Fibroblast of the conjunctiva (primary cell): Measurements from ENCODE around the gene CFAP57.

Source experiments
- DNase-seq: peaks from one replicate; pipeline ENCODE4 v3.0.0-alpha.2; 2010; ENCODE audit warnings: low read depth

CFAP57 gene

DNA sequence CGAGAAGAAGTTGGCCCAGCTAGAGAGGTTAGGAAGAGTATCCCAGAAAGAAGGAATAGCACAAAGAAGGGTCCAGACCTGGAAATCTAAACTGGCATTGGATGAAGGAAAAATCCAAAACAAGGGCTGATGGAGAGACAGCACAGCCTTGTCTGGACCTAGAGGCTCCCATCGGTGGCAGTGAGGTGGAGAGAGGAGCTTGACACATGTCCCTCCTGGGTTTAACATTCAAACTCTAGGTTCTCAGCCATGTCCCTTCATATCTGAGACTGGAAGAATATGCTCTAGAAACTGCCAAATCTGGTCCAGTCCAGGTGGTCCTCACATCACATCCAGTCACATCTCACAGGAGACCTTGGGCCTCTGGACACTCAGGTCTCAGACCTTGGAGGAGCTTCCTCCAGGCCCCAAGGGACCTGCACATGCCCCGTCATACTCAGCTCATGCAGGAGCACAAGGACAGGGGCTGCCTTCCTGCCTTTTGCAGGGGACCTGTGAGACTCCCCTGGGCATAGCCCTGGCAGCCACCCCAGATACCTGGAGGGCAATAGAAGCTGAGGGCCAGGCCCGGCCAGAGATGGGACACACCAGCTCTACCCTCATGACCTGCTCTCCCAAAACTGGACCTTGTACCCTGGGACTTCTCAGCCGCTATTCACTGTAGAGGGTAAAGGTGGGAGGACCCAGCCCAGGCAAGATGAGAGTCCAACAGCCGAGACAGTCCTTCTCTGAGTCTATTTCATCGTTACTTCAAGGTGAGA is 105.2 kb downstream of the CFAP57 start:
- no peak for DNase-seq

DNA sequence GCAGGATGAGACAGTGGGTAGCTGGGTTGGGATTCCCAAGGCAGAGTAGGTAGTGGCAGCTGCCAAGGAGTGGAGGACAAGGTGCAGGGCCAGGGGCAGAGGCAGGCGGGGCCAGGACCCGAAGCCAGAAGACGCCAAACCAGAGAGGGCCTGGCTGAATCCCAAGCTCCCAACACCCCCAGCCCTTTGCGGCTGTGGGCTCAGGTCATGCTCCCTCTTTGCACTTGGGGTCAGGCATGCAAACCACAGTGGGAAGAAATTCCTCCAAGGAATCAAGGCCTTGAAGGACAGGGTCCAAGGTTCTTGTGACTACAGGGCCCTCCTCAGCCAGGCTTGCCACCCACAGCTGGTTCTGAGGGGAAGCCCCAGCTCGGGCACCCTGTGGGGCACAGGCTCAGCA is 107.0 kb downstream of the CFAP57 start:
- DNase-seq, result no peak

DNA sequence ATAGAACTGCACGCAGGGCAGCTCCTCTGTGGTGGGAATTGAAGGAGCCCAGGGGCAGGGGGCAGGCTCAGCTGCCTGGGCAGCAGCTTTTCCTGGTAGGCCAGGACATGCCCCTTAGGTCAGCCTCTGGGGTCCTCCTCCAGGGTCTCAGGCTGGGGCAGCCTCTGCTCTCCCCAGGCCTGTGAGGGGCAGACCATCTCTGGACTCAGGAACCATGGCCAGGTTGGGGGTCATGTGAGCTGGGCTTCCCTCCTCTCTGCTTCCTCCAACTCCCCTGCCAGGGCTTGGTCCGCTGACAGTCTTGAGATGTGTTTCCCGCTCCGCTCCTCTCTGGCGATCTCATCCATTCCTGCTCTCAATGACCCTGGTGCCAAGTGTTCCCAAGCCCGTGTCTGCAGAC is 107.5 kb downstream of the CFAP57 start:
- DNase-seq, result no peak

DNA sequence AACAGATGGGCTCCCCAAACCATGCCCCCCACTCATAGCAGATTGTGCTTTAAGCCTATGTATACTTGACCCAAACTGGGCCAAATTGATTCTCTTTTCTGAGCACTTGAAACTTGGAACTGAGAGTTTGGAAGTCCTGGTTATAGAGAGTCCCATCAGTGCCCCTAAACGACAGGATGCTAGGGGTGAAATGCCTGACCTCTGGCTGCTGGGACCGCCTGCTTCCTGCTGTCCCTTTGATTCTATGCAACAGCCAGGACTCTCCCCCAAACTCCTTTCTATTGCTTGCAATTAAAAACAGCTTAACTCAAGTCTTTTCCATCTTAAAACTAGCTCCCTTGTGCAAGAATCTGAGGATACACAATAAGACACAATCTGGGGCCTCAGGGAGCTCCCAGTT is 108.6 kb downstream of the CFAP57 start:
- DNase-seq, result no peak

DNA sequence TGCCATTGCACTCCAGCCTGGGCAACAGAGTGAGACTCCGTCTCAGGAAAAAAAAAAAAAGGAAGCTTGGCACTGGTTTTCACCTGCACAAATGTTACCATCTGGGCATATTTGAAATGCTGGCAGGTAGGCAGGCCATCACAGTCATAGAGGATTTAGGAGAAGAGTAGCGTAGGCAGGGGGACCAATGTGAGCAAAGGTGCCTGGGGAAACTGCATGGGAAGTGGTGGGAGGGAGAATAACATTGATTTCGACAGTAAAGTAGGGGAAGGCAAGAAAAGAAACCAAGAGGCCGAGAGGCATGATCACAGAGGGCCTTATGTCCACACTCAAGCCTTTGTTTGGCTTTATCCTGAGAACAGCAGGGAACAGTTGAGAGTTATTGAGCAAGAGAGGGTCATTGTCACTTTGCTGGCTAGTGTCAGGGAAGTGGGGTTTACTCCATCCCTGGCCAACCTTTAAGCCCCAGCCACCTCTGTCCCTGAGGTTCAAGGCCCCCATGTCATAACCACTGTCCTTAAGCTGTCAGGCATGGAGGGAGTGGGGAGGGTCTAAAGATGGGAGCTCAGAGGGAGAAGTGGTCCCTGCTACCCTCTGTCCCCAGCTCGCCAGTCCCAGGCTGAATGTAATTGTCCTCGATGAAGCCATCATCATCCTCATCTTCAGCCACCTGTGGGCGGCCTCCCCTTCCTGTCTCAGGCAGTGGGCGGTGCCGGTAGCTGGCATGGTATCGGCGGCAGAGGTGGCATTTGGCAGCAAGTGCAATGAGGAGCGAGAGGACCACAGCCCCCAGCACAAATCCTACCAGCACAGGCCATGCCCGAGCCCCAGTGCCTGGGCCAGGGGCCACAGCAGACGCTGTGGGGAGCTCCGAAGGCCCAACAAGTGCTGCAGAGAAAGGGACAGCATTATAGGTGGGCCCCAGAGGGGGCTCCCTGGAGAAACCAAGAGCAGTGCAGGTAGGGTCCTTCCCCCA is 110.4 kb downstream of the CFAP57 start:
- no peak for DNase-seq

DNA sequence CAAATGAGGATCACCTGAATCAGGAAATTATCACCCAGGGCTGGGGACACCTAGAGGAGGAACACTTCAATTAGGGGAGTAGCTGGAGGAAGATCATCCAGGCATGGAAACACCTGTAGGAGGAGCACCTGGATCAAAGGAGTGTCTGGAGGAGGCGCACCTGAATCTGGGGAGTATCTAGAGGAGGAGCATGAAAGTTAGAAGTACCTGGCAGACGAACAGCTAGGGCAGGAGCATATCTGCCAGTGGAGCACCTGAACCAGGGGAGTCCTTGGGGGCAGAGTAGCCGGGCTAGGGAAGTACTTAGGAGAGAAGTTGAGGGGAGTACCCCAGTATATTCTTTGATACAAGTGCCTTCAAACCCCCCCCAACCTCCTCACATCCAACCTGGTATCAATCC is 111.9 kb downstream of the CFAP57 start:
- no peak for DNase-seq

DNA sequence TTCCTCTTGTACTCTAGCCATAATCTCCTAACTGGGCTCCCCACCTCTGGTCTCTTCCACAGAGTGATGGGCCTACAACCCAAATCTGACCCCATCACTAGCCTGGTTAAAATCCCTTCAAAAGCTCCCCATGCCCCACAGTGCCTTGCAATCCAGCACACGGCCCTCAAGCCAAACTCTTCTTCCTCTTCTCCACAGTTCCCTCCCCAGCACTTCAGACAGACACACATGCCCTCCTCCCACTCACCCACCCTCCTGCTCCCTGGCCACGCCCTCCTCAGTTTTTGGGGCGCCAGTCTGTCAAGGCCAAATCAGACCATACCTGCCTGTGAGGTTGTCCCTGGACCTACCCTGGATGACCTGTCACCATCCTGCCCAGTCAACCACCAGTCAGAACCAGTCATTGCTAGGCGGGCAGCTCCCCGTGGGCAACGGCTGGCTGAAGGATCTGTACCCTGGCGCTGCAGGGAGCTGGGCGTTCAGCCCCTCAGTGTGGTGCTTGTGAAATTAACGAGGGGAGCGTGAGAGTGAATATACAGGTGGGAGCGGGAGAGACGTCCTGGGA is 112.5 kb downstream of the CFAP57 start:
- DNase-seq, result no peak

DNA sequence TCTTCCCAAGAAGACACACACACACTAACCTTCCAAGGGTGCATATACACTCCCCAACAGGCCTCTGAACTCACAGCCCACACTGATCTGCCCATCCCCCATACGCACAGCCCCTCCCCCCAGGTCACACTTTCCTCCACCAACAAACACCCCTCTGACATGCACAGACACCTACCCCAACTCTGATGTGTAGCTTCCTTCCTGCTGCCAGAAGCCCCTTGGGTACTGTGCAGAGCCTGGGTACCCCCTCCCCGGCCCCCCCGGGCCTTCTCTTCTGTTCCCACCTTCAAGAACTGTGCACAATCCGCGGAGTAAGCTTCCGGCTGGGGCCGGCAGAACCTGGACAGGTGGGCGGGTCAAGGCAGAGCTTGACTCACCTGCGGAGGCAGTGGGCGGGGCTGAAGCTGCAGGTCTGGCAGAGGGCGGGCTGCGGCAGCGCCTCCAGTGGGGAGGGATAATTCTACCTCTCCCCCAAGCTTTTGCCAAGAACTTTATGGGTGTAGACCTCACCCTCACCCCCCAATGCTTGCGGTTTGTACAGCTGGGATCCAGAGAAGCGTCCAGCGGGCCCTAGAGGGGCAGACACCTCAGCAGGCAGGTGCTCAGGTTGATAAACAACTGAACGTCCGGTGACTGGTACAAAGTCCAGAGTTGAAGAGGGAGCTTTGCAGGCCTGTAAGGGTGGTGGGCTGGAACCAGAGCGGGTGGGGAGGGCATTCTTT is 113.3 kb downstream of the CFAP57 start, which contains the start of gene C1orf210:
Gene C1orf210 (minus strand): TSS at position 313 of the 722 bp plus-strand sequence. CDS start 2,311 bp downstream, outside the sequence.
- DNase-seq, result no peak

DNA sequence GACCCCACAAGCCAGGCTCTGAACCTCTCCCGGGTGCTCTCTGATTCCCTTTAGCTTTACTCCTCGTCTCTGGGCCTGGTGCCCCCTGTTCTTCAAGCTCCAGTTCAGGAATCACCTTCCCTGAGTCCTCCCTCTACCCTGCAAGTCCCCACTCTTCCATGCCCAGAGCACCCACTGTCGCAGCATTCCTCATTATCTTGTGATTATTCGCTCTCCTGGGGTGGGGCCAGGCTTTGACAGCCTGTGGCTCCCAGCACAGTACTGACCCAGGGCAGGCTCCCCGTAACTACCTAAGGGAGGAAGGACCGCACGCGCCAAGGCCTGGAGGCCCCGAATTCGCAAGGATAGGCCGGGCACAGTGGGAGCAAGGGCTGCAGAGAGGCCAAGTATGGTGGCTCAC is 114.0 kb downstream of the CFAP57 start:
- no peak for DNase-seq

DNA sequence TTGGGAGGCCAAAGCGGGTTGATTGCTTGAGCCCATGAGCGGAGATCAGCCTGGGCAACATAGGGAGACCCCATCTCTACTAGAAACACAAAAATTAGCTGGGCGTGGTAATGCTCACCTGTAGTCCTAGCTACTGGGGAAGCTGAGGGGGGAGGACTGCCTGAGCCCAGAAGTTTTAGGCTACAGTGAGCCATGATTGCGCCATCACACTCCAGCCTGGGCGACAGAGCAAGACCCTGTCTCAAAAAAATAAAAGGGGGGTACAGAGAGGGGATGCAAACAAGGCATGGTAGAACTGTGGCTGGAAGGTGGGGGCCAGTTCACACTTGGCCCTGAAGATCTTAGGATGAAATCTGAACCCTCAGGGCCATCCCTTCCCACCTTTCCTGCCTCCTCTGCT is 114.4 kb downstream of the CFAP57 start:
- no peak for DNase-seq

DNA sequence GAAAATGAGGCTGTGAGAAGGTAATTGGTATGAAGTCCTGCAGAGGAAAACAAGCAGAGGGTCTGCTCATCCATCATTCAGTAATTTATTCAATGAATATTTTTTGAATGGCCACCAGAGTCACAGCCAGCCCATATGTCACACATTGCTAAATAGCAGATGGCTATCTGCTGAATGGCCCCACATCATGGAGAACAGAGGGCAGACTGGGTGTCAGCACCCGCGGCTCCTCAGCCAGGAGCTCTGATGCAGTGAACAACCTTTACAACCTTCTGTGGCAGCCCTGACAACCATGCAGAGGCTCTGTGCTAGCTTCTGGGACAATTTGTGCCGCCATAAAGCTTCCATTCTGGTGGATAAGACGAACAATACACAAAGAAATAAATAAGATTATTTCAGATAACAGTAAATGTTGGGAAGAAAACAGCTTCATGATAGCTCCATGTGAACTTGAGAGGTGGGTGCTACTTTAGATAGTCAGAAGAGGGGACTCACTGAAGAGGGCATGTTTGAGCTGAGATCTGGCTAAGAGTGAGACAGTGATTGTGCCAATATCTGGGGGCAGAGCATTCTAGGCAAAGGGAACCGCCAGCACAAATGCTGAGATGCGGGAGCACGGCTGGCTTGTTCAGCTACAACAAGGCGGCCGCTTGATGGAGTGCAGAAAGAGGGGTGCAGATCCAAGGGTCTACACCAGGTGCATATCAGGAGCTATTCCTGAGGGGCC is 116.1 kb downstream of the CFAP57 start:
- no peak for DNase-seq

DNA sequence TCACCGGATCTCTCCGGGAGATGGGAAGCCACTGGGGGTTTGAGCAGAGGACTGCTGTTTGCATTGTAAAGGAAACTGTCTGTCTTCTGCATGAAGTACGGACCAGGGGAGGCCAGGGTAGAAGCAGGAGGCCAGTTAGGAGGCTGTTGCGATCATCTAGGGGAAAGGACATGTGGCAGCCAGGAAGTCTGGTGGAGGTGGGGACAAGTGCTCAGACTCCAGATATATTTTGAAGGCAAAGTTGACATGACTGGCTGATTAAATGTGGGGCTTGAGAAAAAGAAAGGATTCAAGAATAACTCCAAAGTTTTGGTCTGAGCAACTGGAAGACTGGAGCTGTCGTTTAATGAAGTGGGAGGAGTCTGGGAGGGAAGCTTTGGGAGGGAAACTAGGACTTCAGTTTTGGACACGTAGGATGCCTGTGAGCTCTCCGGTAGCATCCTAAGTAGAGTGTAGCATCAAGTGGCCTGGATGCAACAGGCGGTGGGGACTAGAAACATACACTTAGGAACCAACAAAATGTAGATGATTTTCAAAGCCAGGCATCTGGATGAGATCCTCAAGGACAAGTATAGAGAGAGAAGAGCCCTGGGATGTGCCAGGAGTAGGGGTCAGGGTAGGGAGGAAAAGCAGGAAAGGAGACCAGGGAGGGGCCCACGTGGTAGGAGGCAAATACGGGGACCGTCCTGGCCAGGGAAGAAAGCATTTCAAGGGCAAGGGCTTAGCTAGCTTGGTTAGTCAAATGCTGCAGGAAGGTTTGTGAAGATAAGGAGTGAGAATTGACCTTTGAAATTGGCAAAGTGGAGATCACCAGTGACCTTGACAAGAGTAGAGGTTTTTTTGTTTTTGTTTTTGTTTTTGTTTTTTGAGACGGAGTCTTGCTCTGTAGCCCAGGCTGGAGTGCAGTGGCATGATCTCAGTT is 116.9 kb downstream of the CFAP57 start:
- no peak for DNase-seq

DNA sequence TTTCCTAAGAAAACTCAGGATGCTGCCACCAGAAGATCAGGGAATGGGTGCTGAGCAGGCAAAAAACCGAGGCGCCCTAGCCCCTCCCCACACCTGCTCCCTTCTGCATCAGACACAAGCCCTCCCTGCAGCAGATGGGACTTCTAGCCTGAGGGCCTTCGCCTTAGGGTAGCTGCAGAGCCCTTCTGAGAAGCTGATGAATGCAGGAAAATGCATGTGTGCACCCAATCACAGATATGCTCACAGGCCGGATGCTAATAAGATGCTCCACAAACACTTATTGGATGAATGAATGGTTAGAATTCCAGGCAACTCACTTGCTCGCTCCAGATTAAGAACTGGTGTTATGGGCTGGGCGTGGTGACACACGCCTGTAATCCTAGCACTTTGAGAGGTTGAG is 120.1 kb downstream of the CFAP57 start:
- DNase-seq, result no peak

DNA sequence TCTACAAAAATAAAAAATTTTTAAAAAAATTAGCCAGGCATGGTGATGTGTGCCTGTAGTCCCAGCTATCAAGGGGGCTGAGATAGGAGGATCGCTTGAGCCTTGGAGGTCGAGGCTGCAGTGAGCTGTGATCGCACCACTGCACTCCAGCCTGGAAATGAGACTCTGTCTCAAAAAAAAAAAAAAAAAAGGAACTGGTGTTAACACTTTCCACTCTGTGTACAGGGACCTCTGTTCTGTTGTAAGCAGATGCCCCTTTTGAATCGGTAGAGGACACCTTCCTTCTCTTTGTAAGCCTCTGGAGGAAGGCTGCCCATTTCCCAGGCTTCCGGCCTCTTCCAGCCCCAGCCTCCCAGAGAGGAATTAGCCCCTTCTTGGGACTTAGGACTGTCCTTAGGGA is 120.5 kb downstream of the CFAP57 start:
- no peak for DNase-seq

DNA sequence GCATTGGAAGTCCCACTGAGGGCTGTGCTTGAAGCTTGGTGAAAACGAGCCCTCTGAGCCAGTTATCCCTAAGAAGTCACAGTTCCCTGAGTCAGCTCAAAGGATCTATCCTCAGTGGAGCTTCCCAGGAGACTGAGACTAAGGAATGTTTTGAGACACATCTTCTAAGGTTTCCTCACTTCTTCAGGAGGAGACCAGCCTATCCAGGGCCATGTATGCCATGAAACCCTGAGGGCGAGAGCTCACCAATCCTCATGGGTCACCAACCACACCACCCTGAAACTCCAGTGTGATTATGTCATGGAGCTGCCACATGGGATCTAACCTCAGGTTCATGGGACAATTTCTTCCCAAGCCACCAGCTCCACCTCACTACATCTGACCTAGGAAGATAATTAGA is 121.0 kb downstream of the CFAP57 start:
- DNase-seq, result no peak

DNA sequence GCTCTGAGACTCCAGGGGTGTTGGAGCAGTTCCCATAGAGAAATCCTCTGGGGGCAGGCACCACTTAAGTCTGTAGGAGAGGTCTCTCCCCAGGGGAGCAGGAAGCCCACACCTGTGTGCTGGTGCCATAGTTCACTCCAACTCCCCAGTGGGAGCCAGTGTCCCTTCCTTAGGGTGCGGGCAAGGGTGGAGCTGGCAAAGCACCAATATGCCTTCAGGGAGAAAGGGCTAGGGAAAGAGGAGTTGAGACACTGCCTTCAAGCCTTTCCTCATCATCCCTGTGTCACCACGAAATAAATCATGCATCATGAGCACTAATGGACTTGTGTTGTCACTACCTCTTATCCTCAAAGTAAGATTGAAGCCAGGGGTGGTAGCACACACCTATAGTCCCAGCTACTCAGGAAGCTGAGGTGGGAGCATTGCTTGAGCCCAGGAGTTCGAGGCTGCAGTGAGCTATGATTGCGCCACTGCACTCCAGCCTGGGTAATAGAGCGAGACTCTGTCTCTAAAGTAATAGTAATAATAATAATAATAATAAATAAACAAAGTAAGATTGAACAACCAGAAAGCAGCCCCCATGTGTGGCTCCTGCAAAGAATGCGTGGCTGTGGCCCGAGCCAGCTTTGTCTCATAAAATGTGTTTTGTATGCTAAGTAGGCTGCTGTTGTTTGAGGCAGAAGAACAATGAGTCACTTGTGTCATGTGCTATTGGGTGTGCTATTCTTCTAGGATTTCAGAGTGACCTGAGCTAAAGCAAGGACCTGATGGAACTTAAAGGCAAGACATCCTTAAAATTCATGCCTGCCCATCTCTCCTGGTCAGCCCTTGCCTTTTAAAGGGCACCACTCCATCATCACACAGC is 122.0 kb downstream of the CFAP57 start:
- DNase-seq, result peak; percentile 30

DNA sequence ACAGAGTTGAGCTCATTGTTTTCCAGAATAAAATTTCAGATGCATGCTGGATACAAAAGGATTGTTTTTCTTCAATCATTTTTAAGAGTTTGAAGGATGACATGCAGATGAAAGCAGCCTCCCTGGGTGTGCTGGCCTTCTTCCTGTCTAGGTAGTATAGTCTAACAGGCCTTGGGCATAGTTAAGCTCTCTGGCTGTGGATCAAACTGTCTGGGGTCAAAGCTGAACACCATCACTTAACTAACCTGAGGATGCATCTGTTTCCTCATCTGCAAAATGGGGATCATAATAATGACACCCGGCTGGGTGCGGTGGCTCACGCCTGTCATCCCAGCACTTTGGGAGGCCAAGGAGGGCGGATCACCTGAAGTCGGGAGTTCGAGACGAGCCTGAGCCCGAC is 122.6 kb downstream of the CFAP57 start:
- DNase-seq, result no peak

DNA sequence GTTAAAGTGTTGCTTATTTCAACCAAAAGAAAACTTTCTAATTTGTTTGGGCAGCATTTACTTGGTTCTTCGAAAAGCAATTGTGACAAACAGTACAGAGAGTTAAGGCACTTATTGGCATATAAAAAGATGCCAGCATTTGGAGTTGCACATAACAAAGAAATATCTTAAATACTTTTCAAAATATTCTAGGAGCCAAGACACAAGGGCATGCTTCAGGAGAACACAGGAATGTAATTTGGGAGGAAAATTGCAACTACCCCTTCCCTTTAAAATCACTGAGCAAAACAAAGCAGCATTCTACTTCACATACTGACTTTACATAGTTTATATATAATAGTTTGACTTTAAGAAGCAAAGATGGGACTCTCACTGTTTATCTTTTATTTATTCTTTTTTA is 124.1 kb downstream of the CFAP57 start:
- DNase-seq, result no peak

DNA sequence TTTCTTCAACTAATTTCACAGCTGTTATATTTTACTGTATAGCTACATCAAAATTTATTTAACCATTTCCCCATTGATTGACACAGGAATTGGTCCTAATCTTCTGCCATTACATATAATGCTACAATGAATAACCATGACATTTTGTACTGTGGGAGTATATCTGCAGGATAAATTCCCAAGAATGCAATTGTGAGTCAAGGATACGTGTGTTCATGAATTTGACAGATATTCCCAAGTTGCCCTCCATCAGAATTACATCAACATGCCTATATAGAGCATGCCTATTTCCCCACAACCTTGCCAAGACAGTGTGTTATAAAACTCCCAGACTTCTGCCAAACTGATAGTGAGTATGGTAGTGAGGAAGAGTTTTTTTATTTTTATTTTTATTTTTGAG is 125.9 kb downstream of the CFAP57 start:
- DNase-seq, result no peak
